ENCODE data around the gene HSD17B1. TPM values are rescaled to one million over a fixed set of nuclear protein-coding genes. Genes with fewer than 3 reads are reported as not detected.

The HSD17B1 gene
- total RNA-seq, 1 donor from 2014 or later = 1.5 TPM

- no peaks in the 10 kb centered on the region for H3K27me3 Mint-ChIP-seq (ENCODE audit: low read depth, unreplicated experiment)
- H3K36me3 Mint-ChIP-seq (ENCODE audit: low read depth, unreplicated experiment) = peaks cover 24% of the 10 kb centered on the region
- peaks cover 35% of the 10 kb centered on the region for H3K4me1 Mint-ChIP-seq (ENCODE audit: low read depth, unreplicated experiment)
- Histone ChIP-seq H3K4me2 (ENCODE audit: low read length) (no peak overlapping the region), H3K9me3 (ENCODE audit: insufficient read depth, low read depth, low read length) (no peaks in the 10 kb centered on the region), H3K9ac (ENCODE audit: low read length) (no peak overlapping the region), H2AFZ (ENCODE audit: low read depth, low read length) (no peak overlapping the region), H3K4me3 (ENCODE audit: insufficient read depth, low read depth, low read length) (no peak overlapping the region), H3K4me1 (ENCODE audit: insufficient read depth, low read length) (peaks cover 26% of the 10 kb centered on the region), H3K27me3 (ENCODE audit: insufficient read depth, low read length) (no peaks in the 10 kb centered on the region), H3K36me3 (ENCODE audit: insufficient read depth, low read length) (peaks cover 12% of the 10 kb centered on the region), H3K27ac (ENCODE audit: low read depth, low read length) (no peak overlapping the region), H4K20me1 (ENCODE audit: insufficient read depth, low read length) (no peaks in the 10 kb centered on the region), H3K79me2 (ENCODE audit: insufficient read depth, low read length) (no peaks in the 10 kb centered on the region)
- H3K9me3 Mint-ChIP-seq (ENCODE audit: unreplicated experiment) = no peaks in the 10 kb centered on the region
- H3K4me3 Mint-ChIP-seq (ENCODE audit: unreplicated experiment) = no peak overlapping the region
- TF ChIP-seq, protein P1, sequence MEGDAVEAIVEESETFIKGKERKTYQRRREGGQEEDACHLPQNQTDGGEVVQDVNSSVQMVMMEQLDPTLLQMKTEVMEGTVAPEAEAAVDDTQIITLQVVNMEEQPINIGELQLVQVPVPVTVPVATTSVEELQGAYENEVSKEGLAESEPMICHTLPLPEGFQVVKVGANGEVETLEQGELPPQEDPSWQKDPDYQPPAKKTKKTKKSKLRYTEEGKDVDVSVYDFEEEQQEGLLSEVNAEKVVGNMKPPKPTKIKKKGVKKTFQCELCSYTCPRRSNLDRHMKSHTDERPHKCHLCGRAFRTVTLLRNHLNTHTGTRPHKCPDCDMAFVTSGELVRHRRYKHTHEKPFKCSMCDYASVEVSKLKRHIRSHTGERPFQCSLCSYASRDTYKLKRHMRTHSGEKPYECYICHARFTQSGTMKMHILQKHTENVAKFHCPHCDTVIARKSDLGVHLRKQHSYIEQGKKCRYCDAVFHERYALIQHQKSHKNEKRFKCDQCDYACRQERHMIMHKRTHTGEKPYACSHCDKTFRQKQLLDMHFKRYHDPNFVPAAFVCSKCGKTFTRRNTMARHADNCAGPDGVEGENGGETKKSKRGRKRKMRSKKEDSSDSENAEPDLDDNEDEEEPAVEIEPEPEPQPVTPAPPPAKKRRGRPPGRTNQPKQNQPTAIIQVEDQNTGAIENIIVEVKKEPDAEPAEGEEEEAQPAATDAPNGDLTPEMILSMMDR (IDR thresholded peaks at IDR 0.05; ENCODE audit: insufficient read depth, low read depth, low read length) = no peak
- TF ChIP-seq EZH2 (IDR thresholded peaks at IDR 0.05; ENCODE audit: insufficient read depth, low read length) = no peak
- DNase-seq (ENCODE audit: low read depth) = no peak
- FAIRE-seq = no peak
- no peak overlapping the region for H3K27ac Mint-ChIP-seq (ENCODE audit: unreplicated experiment)
Observed at GRCh38 chr17:42514279-42514678, 38.4 kb upstream of the HSD17B1 start.

- TF ChIP-seq, protein P1 (IDR thresholded peaks at IDR 0.05; ENCODE audit: insufficient read depth, low read depth, low read length) = no peak
- no peak for TF ChIP-seq EZH2 (IDR thresholded peaks at IDR 0.05; ENCODE audit: insufficient read depth, low read length)
- H3K4me3 ChIP-seq (ENCODE audit: insufficient read depth, low read depth, low read length) = no peak overlapping the region
- peaks cover 32% of the 10 kb centered on the region for H3K4me1 ChIP-seq (ENCODE audit: insufficient read depth, low read length)
- Mint-ChIP-seq H3K27ac (ENCODE audit: unreplicated experiment) (peak overlapping the region; percentile 66), H3K4me3 (ENCODE audit: unreplicated experiment) (no peak overlapping the region), H3K36me3 (ENCODE audit: low read depth, unreplicated experiment) (peaks cover 18% of the 10 kb centered on the region), H3K4me1 (ENCODE audit: low read depth, unreplicated experiment) (peaks cover 41% of the 10 kb centered on the region), H3K9me3 (ENCODE audit: unreplicated experiment) (no peaks in the 10 kb centered on the region), H3K27me3 (ENCODE audit: low read depth, unreplicated experiment) (no peaks in the 10 kb centered on the region)
- H3K79me2 ChIP-seq (ENCODE audit: insufficient read depth, low read length) = no peaks in the 10 kb centered on the region
- no peak overlapping the region for H2AFZ ChIP-seq (ENCODE audit: low read depth, low read length)
- no peak overlapping the region for H3K9ac ChIP-seq (ENCODE audit: low read length)
- H3K36me3 ChIP-seq (ENCODE audit: insufficient read depth, low read length) = peaks cover 6% of the 10 kb centered on the region
- no peak overlapping the region for H3K4me2 ChIP-seq (ENCODE audit: low read length)
- no peaks in the 10 kb centered on the region for H4K20me1 ChIP-seq (ENCODE audit: insufficient read depth, low read length)
- no peak overlapping the region for H3K27ac ChIP-seq (ENCODE audit: low read depth, low read length)
- FAIRE-seq (no peak), DNase-seq (ENCODE audit: low read depth) (no peak)
- no peaks in the 10 kb centered on the region for H3K9me3 ChIP-seq (ENCODE audit: insufficient read depth, low read depth, low read length)
- H3K27me3 ChIP-seq (ENCODE audit: insufficient read depth, low read length) = no peaks in the 10 kb centered on the region
Observed at GRCh38 chr17:42514867-42515266, 37.9 kb upstream of the HSD17B1 start.

DNA sequence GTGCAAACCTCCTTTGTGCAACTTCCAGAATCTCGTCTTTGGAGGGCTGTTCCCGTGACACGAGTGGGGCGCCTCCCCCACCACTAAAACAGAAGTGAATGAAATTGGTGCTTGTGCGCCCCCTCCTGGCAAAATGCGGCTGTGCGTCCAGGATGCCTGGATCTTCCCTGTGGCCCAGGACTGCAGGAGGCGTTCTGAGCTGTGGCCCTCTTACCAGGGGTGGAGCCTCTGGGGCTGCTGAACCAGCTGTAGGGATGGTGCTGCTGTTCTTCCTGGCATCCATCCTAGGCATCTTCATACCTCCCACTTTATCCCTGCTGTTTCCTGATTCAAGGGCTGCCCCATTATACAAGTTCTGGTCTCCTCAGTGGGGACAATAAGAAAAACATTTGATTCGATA, 35.2 kb upstream of the HSD17B1 start:
- no peaks in the 10 kb centered on the region for H3K79me2 ChIP-seq (ENCODE audit: insufficient read depth, low read length)
- Mint-ChIP-seq H3K27me3 (ENCODE audit: low read depth, unreplicated experiment) (no peaks in the 10 kb centered on the region), H3K4me3 (ENCODE audit: unreplicated experiment) (peak overlapping the region; percentile 1), H3K36me3 (ENCODE audit: low read depth, unreplicated experiment) (peaks cover 8% of the 10 kb centered on the region), H3K4me1 (ENCODE audit: low read depth, unreplicated experiment) (peaks cover 67% of the 10 kb centered on the region), H3K9me3 (ENCODE audit: unreplicated experiment) (no peaks in the 10 kb centered on the region), H3K27ac (ENCODE audit: unreplicated experiment) (peak overlapping the region; percentile 100)
- H3K27me3 ChIP-seq (ENCODE audit: insufficient read depth, low read length) = no peaks in the 10 kb centered on the region
- TF ChIP-seq, protein P1 (IDR thresholded peaks at IDR 0.05; ENCODE audit: insufficient read depth, low read depth, low read length) = peak; percentile 95
- no peak for TF ChIP-seq EZH2 (IDR thresholded peaks at IDR 0.05; ENCODE audit: insufficient read depth, low read length)
- peak overlapping the region; percentile 100 for H3K27ac ChIP-seq (ENCODE audit: low read depth, low read length)
- peak overlapping the region; percentile 19 for H3K4me3 ChIP-seq (ENCODE audit: insufficient read depth, low read depth, low read length)
- peak overlapping the region; percentile 79 for H3K4me2 ChIP-seq (ENCODE audit: low read length)
- peak overlapping the region; percentile 84 for H3K9ac ChIP-seq (ENCODE audit: low read length)
- peaks cover 56% of the 10 kb centered on the region for H3K4me1 ChIP-seq (ENCODE audit: insufficient read depth, low read length)
- no peaks in the 10 kb centered on the region for H3K9me3 ChIP-seq (ENCODE audit: insufficient read depth, low read depth, low read length)
- H2AFZ ChIP-seq (ENCODE audit: low read depth, low read length) = no peak overlapping the region
- FAIRE-seq (no peak), DNase-seq (ENCODE audit: low read depth) (peak; percentile 81)
- no peaks in the 10 kb centered on the region for H4K20me1 ChIP-seq (ENCODE audit: insufficient read depth, low read length)
- H3K36me3 ChIP-seq (ENCODE audit: insufficient read depth, low read length) = no peaks in the 10 kb centered on the region

Data from astrocyte (in vitro differentiated cells and primary cell).